HuH-7.5 (cell line): ENCODE results near the gene CDH12.

Source experiments
- DNase-seq: peaks from one replicate; pipeline ENCODE4 v3.0.0; 2011; ENCODE audit warnings: low spot score

The CDH12 gene

DNA sequence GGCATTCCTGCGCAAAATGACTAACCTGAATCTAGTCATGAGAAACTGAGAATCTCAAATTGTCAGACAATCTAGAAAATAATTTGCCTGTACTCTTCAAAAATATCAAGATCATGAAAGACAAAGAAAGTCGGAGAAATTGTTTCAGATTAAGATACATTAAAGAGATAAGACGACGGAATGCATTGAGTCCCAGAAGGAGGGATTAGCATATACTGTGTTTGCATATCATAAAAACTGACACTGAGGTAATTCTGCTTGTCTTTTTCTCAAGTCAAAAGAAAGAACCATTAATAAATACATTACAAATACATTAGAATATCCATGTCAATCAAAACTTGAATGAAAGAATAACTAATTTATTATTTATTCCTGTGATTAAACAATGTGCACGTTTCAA is 88.4 kb downstream of the CDH12 start:
- DNase-seq, result no peak

DNA sequence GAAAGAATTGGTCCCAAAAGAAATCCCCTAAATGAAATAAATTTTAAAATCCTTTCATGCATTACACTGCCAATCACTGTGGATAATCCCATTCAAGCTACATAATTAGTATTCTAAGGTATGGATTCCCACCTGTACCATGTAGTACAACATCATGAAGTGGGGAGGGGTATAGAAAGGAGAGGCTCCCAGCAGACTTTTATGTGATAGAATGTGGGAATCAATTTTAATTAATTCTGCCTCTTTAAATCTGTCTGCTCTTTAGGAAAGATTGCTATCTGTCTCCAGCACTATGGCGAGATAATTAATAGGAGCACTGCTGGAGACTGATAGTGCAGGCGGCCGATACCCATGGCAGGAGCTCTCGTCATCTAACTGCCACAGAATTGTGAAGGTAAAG is 95.4 kb downstream of the CDH12 start:
- no peak for DNase-seq

DNA sequence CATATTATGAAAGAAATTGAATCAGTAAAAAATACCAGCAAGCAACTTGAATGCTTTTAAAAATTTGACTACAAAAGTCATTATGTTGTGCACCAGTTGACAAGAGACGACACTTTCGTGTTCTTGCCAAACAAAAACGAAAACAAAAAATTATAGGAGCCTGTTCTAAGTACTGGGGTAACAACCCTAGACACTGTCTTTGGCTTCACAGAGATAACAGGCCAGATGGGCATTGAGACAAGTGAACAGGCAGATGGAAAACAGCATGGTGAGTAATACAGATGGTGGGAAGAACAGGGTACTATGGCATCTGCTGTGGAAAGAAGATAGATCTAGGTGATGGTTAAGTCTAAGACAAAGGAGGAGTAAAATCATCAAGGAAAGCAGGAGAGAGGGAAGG is 99.0 kb downstream of the CDH12 start:
- DNase-seq, result no peak

DNA sequence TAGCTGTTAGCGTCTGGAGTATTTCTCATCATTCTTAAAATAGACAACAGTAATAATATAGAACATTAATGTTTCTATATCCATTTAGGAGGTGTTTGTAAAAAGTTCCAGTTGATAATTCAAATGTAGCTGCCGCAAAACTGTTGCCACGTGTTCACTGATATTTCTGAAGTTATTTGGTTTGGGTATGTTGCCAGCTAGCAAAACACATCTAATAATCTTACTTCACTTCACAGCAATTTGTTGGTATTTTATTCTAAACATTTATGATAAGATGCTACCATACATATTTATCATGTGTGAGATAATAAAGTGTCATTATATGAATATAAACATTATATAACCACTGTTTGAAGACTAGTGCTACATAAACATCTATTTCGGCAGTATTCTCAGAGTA is 101.6 kb downstream of the CDH12 start:
- no peak for DNase-seq

DNA sequence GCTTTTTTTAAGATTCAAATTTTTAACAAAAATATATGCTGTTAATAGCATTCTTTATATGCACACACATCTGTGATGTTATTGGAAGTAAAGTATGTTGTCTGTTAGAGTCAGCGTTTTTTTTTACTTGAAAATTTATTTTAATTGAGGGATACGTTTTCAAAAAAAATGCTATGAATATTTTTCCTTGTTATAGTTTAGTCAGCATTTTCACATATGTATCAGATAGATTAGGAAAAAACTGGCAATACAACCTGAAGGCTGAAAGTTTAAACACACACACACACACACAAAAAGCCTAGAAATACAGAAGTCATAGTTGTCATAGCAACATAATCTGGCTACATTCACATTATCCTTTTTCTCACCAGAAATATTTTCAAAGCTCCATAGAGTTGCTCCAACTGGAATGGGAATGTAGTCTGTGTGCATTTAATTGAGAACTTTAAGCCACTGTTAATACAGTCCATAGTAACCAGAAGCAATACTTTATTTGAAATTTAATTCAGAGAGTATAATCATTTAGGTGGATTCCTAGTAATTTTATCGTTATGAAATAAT is 116.6 kb downstream of the CDH12 start:
- DNase-seq, result no peak

DNA sequence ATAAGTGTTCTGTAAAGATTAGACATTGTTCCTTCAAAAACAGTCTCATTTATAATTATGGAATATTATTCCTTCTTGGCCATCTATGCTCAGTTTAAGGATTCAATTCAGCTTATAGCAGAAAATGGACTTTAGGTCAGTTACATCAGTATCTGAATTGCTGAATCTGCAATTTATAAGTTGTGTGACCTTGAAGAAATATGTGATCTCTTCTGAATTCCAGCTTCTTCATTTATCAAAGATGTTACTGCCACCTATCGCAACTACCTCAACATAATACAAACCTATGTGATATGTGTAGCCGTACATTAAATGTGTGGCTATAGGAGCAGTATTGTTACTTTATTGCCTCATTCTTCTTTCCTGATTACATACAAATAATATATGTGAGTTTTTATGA is 118.2 kb downstream of the CDH12 start:
- no peak for DNase-seq

DNA sequence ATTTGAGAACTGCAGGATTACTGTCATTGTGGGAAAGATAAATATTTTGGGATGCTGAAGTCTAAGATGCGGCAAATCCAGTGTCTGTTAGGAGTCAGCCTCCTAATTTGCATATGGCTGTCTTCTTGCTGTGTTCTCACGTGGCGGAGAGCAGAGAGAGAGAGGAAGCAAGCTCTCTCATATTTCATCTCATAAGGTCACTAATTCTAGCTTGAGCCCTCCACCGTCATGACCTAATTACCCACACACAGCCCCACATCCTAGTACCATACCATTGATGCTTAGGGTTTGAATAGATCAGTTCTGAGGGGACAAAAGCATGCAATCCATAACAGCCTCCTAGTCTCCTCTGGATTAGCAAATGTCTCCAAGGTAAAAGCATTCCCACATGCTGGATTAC is 124.5 kb downstream of the CDH12 start:
- DNase-seq, result no peak

DNA sequence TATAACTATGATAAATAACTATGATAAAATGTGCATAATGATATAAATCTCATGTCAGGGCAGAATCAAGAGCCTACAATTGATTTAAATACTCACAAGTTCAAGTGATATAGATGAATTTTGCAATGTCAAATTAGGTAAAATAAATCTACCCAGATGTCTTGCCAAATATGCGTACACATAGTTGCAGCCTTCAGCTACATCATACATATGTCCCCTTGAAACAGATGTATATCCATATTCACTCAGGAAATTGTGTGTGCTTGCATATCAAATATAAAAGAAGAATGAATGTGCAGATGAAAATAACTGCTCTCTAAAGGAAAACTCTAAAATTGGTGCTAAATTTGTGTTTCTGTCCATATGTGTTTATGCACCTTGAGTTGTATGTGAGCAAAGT is 130.7 kb downstream of the CDH12 start:
- DNase-seq, result no peak

DNA sequence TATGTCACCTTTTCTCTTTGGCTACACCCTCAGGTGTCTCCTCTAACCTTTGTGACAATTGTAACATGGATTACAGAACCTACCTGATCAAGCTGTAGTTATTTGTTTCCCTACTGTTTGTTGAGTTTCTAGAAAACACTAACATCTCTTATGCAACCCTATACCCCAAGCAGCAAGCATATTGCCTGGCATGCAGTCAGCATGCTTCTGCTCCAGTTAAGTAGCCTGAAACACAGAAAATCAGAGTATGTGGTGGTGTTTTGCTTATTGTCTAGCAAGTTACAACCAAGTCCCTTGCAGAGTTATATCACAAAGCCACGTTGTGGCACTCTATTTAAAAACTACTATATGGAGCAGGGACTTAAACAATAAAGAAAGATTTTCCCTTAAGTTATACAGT is 131.1 kb downstream of the CDH12 start:
- no peak for DNase-seq

DNA sequence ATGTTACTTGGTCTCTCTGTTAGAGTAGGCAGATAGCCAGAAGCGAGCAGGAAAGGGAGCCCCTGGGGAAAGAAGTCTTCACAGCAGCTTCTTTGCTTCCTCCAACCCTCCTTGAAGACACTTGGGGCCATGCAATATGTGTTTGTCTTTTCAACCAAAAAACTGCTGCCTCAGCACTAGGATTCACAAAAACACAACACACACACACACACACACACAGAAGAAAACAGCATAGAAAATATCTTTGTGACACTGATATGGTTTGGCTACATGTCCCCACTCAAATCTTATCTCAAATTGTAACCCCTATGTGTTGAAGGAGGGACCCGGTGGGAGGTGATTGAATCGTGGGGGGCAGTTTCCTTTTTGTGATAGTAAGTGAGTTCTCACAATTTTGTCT is 133.3 kb downstream of the CDH12 start:
- no peak for DNase-seq

DNA sequence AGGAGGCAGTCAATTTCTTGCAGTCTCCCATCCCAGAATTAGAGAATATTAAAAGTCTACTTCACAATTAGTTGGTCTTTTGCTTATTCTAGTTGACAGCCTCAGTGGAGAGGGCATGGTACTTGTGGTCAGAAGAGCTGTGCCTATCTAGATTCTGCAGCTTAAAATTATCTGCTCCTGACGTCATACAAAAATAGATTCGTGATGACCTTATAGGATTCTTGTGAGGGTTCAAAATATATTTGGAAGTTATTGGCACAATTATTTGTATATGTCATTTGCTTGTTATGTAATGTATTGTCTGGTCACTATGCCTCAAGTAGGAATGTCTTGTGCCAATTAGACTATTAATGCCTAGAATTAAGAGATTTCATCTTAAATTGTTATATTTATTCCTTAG is 142.5 kb downstream of the CDH12 start:
- no peak for DNase-seq

DNA sequence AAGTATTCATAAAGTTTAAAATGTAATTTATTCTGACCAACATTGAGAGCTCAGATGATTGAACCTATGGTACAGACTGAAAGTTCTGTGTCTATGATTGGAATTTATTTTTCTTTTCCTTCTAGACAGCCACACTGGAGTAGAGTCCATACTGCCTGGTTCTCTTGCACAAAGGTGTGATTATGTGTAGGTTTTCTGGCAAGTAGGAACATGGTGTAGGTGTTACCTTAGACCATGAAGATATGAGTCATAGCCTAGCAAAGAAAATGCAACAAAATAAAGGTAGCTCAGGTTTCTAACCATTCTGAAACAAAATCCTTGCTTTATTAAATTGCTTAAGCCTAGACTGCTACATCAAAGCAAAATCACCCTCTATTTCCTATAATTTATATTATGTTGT is 143.4 kb downstream of the CDH12 start:
- DNase-seq, result no peak

DNA sequence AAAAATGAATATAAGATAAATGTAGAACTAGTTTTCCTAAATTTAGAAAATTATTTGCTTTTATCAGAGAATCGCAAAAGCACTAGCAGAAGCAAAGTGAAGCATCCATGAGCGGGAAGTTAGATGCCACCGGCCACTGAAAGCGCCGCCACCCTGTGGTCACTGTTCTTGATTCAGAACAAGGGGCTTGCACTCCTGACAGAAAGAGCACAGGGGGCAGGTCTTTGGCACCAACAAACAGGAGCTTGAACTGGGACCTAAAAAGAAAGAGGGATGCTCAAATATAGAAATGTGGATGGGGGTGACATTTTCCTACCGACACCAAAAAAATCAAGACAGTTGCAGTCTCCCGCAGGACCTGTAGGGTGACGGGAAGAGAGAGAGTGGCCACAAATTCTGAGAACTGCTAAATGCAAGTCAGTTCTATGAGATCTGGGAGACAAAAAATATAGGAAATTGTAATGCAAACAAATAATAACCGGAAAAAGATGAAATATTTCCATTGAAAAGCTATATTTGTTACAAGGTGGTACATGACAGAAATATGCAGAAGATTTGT is 144.3 kb downstream of the CDH12 start:
- DNase-seq, result no peak

DNA sequence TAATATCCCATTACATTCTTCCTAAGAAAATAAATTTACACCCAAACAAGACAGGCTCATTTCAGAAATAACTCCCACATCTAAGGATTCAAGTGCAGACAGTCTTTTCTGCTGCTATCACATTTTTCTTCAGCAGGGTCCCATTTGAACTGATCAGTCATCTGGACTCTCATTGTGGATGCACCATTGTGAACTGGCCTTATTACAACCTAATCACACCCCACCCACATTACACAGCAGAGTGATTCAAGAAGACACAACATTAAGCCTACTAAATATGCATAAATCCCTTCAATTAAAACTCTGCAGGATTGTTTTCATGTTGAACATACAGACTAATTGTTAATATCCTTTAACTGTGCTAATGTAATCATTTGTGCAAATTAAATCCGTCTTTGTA is 146.2 kb downstream of the CDH12 start:
- DNase-seq, result no peak

DNA sequence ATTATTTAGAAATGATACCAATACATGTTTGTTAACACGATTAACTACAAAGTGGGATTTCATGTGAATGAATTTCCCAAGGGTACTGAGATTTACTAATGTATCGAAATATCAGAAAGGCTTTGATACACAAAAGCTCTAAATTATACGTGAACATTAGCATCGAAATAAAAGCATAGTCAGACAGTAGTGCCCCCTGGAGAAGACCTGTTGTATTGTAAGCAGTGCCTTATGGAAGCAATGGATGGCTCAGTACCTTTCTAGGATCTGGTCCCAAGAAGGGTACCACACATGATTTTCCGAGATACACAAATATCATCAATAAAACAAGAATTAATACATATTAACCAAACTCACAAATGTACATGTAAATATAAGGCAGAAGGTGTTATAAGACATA is 153.8 kb downstream of the CDH12 start:
- DNase-seq, result no peak

DNA sequence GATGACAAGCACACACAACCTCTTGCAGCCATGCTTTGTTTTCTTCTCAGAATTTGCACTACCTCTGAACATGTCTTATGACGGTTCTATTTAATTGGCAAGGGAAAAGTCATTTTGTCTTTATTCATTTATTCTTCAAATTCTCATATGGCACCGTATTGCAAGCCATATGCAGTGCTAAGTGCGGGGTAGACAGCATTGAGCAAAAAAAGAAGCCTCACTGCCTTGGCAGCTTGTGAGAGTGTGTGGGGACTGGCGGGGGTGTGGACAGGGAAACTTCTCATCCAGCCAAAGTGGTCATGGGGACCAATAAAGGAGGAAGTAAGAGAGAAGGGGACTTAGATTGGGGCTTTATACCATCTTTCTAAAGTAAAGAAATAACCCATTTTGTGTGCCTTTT is 160.0 kb downstream of the CDH12 start:
- no peak for DNase-seq

DNA sequence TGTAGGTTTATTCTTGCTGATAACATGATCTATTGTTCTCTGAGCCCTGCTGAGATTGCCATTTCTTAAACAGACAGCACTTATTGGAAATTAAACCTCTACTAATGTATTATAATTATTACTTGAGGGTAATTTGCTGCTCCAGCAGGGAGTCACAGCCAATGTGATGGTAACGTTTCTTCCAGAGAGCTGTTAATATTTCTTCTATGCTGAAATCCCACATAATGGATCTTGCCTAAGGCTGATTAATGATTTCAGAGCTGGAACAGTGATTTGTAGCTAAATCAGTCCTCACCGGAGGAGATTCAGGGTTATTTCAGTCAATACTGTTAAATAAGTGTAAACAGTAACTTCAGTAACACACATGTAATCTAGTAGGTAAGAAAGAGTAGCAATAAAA is 170.1 kb downstream of the CDH12 start:
- DNase-seq, result no peak

DNA sequence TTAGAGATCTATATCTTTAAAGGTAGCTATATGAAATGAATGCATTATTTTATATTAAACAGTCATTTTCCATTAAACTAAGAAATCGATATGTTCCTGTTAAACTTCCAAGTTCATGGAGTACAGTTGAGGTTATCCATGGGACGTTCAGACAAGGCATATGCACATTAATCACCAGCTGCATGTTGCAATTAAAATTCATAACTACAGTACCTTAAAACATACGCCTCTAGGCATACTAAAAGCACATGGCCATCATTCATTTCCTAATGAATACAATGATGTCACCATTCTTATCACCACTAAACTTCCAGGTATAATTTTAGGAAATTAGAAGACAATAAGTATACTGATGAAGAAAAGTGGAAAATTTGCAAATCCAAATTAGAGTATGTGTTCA is 174.3 kb downstream of the CDH12 start:
- DNase-seq, result no peak

DNA sequence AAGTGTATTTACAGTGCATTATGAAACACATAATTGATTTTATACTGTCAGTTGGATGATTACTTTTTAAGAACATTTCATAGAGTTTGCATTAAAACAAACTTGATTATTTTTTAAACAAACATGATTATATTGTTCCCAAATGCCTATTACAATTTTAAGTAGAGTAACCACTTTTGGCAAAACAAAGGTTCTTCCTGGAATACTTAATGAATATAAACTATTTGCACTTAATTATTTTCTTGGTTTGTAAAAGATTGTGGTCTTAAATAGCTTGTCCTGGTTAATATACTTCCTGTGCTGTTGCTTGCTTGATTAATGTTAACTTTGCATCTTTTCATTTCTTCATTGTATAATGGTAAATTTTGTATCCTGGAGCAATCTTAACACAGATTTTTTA is 180.0 kb downstream of the CDH12 start:
- DNase-seq, result no peak

DNA sequence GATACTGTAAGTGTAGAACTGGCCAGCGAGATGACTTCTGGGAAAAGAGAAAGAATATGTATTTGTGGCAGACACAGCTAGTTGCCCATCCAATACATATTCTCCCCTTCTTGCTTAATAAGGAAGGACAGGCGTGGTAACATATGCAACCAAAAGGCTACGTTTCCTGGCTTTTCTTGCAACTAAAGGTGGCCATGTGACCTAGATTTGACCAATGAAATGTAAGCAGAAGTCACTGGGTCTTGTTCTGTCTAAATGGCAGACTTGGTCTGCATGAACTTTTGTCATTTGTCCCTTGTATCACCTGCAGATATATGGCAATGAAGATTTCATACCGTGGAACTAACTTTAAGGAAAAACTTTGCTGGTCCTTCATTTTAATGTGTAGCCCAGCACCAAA is 183.8 kb downstream of the CDH12 start:
- no peak for DNase-seq

DNA sequence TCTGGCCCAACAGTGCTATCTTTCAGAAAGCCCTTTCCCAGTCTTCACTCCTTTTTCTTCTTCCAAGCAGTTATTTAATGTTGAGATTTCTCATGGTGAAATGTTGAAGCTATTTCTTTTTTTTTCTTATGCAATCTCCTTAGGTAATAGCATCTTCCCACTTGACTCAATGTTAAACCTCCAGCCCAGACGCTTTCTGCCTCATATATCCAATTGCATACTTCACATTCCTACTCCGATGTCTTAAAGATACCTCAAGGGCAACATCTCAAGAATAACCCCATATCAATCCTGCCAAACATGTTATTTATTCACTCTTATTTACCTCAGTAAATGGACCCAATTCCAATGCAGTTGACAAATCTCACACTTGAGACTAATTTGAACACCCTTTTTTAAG is 187.3 kb downstream of the CDH12 start:
- DNase-seq, result no peak

DNA sequence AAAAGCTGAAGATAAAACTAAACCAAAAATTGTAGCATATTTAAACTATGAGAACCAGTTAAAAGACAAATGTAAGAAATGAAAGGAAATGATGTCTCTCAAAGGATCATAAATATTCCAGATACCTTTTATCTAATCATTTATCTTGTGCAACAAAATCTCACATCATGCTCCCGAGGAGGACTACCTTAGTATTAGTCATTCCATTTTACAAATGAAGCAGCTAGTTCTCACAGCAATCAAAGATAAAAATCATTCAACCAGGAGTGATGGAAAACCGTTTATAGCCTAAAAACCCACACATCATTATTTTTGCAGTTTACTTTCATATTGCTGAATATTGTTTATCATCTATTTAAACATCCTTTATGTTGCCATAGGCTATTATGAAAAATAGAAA is 190.0 kb downstream of the CDH12 start:
- DNase-seq, result no peak

DNA sequence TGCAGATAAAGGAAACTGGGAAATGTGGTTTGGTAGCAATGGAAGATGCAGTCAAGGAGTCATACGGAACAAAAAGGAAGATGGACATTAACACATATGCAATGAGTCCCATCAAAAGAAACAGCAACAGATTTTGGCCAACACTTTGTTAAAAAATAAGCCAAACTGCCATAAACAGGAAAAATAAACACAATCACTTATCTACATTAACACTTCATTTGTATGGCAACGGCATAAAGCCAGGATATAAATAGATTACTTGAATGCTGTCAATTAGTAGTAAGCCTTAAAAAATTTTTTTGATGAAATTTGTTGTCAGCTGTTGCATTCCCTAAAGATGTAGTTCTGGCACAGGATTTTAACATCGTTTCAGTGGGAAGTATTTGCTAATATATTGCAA is 190.8 kb downstream of the CDH12 start:
- DNase-seq, result no peak

DNA sequence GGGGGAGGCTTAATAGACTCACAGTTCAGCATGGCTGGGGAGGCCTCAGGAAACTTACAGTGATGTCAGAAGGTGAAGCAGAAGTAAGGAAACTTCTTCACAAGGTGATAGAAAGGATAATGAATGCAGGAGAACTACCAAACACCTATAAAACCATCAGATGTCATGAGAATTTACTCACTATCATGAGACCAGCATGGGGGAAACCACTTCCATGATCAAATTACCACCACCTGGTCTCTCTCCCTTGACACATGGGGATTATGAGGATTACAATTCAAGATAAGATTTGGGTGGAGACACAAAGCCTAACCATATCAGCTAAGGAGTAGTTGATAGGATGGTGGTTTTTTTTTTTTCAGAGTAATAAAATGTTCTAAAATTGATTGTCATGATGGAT is 201.8 kb downstream of the CDH12 start:
- DNase-seq, result no peak

DNA sequence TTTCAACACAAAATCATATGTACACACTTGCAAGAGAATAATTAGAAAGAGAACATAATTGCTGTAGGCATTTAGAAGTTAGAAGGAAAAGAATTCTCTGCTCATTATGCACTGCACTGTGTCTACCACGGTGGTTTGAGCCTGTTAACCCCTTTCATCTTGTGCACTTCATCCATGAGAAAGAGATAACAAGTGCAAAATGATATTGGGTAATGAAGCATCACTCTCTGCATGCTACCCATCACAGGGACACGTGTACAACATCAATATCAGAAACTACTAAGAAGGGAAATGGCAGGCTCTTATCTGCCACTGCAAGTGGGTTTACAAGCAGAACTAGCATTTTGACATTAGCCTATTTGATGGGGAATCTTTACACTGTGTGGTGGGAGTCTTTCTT is 202.6 kb downstream of the CDH12 start:
- no peak for DNase-seq
